ENCODE measurements around the gene PLCE1.
"Not testable (repeated sequence)": the region's sequence is repeated elsewhere in the genome, so short reads cannot be mapped to it uniquely, and the experiment has no call there.

The PLCE1 gene

DNA sequence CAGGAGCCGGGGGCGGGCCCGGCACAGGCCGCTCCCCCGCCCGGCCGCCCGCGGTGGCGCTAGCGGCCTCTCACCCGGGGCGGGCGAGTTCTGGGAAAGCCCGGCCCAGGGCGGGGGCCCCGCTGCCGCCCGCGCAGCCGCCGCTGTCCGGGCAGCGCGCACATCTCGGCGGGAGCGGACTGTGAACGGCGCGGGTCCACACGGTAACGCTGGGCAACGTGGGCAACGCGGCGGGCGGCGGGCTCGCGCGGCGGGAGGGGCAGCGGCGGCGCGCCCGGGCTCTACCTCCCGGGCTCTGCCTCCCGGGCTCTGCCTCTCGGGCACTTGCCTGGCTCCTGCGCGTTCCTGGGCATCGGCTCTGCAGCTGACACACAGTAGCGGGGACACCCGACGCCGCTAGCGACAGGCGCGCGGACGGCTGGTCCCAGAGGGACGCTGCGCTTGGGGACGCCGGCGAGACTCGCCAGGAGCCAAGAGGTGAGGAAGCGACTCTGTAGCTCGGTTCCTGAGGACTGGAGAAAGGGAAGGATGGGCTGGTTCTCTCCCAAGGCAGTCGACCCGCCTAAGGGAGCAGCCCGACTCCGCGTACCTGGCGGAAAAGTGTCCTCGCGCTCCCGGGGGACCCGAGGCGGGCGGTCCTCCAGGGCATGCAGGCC lies at the start of gene PLCE1:
PLCE1 (plus strand) TSS at position 150 of the 656 bp plus-strand sequence. CDS start 37,116 bp downstream, outside the sequence.
- no peak for DNase-seq

DNA sequence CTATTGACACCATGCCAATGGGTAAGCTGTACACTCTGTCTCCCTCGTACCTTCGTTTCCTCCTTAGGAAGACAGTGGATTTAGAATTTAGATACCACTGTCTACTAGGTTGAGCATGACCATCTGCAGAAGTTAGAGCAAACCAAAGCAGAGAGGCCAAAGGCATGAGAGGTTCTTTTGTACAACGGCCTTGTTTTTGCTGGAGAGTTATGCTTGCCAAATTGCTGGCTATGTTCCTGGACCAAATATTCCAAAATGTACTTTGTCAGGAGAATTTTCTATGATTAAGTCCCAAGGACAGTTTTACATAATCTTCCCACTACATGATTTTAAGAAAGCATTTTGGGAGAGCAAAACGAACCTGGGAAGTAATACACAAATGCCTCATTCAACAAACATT lies 47.9 kb upstream of the PLCE1 start:
- DNase-seq: no peak

GRCh38 chr10:93947055-93947454 lies 46.7 kb upstream of the PLCE1 start:
- DNase-seq: no peak

DNA sequence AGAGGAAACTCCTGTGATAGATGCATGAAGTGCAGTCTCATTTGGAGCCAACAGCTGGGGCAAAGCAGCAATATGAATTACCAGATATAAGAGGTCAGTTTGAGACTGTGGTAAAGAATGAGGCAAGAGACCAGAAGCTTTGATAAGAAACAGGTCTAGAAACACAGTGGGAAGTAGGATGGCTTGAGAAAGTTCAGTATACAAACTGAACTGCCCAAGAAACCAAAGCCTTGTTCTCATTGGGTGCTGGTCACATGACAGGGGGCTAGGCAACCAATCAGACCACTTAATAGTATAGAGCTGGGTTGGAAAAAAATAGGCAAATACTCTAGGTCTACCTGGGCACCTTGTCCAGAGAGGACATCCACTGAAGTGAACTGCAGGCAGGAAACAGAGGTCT lies 46.2 kb upstream of the PLCE1 start:
- no peak for DNase-seq

DNA sequence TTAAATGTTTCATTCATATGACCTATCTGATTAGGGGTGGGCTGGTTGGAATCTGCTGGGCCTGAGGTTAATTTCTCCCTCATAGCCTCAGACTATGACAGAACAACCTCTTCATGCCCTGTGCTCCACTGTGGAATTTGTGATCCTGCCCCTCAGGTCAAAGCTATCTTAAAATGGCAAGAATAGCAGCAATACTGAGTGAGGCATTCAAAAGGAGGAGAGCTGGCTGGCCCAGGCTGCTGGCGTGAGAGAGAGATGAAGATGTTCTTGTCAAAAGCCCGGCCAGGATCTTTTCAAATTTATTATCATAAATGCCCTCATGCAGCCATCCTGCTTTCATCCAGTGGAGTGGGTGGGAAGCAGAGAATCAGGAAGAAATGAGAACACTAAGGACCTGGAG lies 41.8 kb upstream of the PLCE1 start:
- DNase-seq: no peak

GRCh38 chr10:93954299-93954698 lies 39.4 kb upstream of the PLCE1 start:
- DNase-seq: no peak

DNA sequence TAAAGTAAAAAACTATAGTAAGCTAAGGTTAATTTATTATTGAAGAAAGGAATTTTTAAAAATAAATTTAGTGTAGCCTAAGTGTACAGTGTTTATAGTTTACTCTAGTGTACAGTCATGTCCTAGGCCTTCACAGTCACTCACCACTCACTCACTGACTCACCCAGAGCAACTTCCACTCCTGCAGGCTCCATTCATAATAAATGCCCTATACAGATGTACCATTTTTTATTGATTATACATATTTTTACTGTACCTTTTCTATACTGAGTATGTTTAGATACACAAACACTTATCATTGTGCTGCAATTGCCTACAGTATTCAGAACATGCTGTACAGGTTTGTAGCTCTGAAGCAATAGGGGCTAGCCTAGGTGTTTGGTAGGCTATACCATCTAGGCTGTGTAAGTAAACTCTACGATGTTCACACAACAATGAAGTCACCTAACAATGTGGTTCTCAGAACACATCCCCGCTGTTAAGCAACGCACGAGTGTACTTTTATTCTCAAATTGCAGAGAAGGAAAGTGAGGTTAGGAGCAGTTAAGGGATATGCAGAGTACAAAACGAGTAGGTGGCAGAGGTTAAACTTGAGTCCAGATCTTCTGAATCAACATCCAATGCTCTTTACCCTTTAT lies 38.9 kb upstream of the PLCE1 start:
- DNase-seq: no peak

DNA sequence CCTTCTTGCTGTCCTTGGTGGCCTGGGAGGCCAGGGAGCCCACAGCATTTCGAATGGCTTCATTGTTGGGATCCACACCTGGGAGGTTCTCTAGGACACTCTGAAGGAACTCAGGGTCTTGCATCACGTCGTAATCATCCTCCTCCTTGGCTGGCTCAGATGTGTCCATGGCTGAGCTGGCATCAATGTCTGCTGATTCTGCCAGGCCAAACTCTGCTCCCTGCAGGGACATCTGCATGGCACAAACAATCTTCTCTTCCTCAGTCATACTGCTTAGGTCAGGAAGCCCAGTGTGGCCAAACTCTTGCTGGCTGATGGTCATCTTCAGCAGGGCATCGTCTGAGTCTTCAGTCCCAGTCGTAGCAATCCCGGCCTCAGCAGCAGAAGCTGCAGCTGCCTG lies 34.9 kb upstream of the PLCE1 start:
- no peak for DNase-seq

- DNase-seq: not testable (repeated sequence)
Observed at GRCh38 chr10:93960988-93961387, 32.7 kb upstream of the PLCE1 start.

GRCh38 chr10:93962973-93963372 lies 30.8 kb upstream of the PLCE1 start:
- DNase-seq: no peak

DNA sequence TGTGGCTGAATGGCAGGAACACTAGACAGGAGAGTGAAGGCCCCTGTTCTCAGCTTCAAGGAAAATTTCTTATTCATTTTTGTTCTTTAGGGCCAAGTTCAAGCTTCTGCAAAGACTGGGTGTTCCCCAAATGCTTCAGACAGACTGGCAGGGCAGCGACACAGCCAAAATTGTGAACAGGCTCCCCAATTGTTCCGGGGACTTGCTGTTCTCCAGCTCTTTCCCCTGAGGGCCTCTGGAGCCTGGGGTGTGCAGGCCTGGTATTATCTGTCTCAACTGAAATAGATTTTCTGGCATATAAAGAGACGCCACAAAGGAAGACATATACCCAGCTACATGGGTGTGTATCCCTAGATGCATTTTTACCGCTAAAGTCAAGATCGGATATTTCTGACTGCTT lies 30.3 kb upstream of the PLCE1 start:
- DNase-seq: no peak

DNA sequence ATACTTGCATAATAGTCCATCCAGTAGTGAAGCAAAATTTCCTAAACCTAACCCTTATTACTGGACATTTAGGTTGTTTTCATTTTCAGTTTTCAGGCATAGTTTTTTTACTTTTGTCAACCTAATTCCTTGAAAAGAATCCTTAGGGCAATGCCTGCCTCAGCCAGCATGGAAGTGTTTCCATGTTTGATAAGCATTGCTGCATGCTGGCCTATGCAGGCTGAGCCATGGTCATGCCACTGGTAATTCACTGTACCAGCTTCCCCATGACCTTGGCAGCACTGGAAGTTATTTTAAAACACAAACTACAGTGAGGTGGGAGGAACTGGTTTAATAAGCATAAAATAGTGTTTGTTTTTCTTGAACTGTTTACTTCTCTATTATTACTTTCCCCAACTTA lies 27.8 kb upstream of the PLCE1 start:
- DNase-seq: no peak

GRCh38 chr10:93967756-93968155 lies 26.0 kb upstream of the PLCE1 start:
- DNase-seq: no peak

DNA sequence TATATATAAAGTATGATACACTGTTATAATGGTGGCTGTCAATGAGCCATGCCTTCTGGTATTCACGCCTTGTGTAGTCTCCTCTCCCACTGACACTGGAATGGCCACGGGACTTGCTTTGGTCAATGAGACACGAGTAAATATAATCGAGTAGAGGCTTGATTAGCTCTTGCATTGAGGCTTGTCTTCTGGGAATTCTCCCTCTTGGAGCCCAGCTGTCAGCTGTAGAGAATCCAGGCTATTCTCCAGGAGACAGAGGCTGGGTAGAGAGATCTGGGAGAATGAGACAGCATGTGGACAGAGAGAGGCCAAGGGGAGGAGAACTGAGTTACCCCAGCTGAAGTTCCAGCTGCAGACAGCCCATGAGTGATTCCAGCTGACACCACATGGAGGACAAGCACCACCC lies 25.2 kb upstream of the PLCE1 start:
- no peak for DNase-seq

- DNase-seq: not testable (repeated sequence)
Observed at GRCh38 chr10:93970433-93971010, 23.2 kb upstream of the PLCE1 start.

GRCh38 chr10:93973748-93974445 lies 19.8 kb upstream of the PLCE1 start:
- DNase-seq: no peak

DNA sequence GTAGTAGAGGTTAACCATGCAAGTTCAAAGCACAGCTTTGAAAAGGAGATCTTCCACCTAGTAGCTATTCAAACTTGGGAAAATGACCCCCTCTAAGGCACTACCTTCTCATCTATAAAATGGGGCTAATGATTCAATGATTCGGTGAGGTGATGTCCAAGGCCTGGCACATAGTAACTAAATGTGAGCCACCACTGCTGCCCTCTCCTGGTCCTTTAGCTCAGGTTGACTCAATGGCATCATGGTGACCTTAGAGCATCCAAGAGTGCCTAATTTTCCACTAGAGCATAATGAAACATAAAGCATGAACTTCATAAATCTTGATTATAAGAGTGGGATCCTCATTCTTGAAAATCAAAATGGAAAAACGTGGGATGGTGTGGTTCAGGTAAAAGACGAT lies 16.3 kb upstream of the PLCE1 start:
- no peak for DNase-seq

DNA sequence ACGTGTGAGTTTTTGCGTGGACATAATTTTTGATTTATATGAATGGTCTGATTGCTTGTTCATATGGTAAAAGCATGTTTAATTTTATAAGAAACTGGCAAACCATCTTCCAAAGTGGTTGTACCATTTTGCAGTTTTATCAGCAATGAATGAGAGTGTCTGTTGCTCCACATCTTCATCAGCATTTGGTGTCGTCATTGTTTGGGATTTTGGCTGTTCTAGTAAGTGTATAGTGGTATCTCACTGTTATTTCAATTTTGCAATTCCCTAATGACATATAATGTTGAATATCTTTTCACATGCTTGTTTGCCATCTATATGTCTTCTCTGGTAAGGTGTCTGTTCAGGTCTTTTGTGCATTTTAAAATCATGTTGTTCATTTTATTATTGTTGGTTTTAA lies 13.2 kb upstream of the PLCE1 start:
- no peak for DNase-seq

DNA sequence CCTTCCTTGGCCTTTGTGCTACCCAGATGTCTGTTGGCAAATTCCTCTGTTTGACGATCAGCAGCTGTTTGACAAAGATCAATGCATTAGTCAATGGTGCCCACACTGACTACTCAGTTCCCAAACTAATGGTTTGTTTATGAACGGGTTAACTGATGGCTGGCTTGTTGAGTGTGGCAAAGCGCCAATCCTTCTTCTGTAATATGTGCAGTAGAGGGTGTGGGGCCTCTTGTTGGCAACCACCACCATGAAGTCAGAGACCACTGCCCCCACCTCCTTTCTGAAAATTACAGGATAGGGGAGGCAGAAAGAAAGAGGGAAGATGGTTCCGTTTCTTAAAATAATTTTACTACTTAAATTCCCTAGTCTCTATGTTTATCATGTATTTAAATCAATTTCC lies 2.6 kb upstream of the PLCE1 start:
- DNase-seq: no peak

DNA sequence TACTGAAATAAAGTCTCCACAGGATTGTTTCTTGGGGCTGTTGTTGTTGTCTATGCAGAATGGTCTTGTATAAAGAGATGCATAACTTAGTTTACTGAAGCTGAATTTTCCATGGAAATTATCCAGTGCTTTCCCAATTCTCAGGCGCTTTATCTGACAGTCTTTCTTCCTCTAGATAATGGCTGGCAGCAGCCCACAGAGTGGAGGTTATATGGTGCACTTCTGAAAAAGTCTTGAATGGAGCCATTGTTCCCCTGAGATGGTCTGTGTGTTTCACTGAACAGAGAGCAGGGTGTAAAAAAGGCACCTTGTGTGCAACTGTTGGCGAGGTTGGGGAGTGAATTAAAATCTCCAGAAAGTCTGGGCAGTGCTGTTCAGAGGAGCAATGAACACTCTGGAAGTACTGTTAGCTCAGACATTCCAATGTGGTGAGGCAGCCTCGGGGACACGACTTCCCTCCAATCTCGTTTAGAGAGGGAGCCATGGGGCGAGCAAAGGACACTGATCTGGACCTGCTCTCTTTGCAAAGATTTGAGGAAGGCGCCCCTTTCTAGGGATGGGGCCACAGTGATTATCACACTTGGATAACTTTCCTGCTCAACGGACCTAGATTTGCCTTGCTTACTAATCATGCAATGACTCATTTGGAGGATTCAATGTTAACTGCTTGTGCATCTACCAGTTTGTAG lies 2.0 kb upstream of the PLCE1 start:
- no peak for DNase-seq

- no peak for DNase-seq
Observed at GRCh38 chr10:93992400-93993030, 1.2 kb upstream of the PLCE1 start.

- DNase-seq: no peak
Observed at GRCh38 chr10:93993414-93993781, 333 bp upstream of the PLCE1 start.

GRCh38 chr10:93994438-93994801 lies 689 bp downstream of the PLCE1 start:
- DNase-seq: no peak
